ENCODE data around the gene SETBP1. TPM values are rescaled to one million over a fixed set of nuclear protein-coding genes. Genes with fewer than 3 reads are reported as not detected.

Gene SETBP1
- total and polyA plus RNA-seq, 2 of the 13 experiments (the other 11 are each of a cell fraction or from before 2014, with no cell fraction given), result 0.18 to 0.65 TPM

GRCh38 chr18:44936485-44936884 is 255.8 kb downstream of the SETBP1 start:
- Histone ChIP-seq H3K4me2 (ENCODE audit: low read depth, low read length) (no peak overlapping the region), H4K20me1 (ENCODE audit: insufficient read depth, low read length) (no peaks in the 10 kb centered on the region), H3K9me3 (ENCODE audit: low read length) (peaks cover 9% of the 10 kb centered on the region; the same call in 1 of the 2 replicates), H3K79me2 (ENCODE audit: insufficient read depth, low read length) (no peaks in the 10 kb centered on the region), H3K36me3 (replicated peaks in 1 of 2; ENCODE audit: control insufficient read depth in 1 of 2, insufficient read depth in 2 of 2, low read length in 2 of 2) (no peaks in the 10 kb centered on the region), H2AFZ (ENCODE audit: low read length) (no peak overlapping the region), H3K4me3 (replicated peaks in 1 of 3; ENCODE audit: insufficient read depth in 1 of 3, low read depth in 2 of 3, low read length in 3 of 3) (no peak overlapping the region), H3K4me1 (ENCODE audit: insufficient read depth, low read length) (no peaks in the 10 kb centered on the region), H3K9ac (ENCODE audit: insufficient read depth, low read depth, low read length) (no peak overlapping the region), H3K27ac (ENCODE audit: extremely low read length, insufficient read depth, low read length) (no peak overlapping the region), H3K27me3 (ENCODE audit: control insufficient read depth in 1 of 2, insufficient read depth in 2 of 2, low read length in 2 of 2) (no peaks in the 10 kb centered on the region)
- 40% methylated on average over 6 of the region's 6 CpGs for WGBS (ENCODE audit: low lambda C conversion rate)
- no TSS peak for BruUV-seq (replicated peaks)
- FAIRE-seq (no peak), ATAC-seq (no peak), DNase-seq (ENCODE audit: low spot score) (no peak)
- in situ Hi-C loops (cut with HindIII; ENCODE audit: extremely low pct_ligation_motif_present, low pct_unique_long_range_greater_than_20kb) (no loop called here), intact Hi-C loops (cut with micrococcal nuclease; ENCODE audit: unreplicated experiment) (no loop called here)
- ChIA-PET CTCF (ENCODE audit: low intra/inter-chr PET ratio, low total read pairs) (no interaction called here), POLR2A (no interaction called here)
- TF ChIP-seq KIAA2018 (CRISPR knock-in tag; IDR thresholded peaks at IDR 0.05; ENCODE audit: borderline replicate concordance) (no peak), NR2C2 (CRISPR knock-in tag; IDR thresholded peaks at IDR 0.05; ENCODE audit: borderline replicate concordance) (no peak), ELF4 (CRISPR knock-in tag; IDR thresholded peaks at IDR 0.05; ENCODE audit: borderline replicate concordance) (no peak), ZSCAN21 (CRISPR knock-in tag; IDR thresholded peaks at IDR 0.05; ENCODE audit: borderline replicate concordance) (no peak), ZNF329 (CRISPR knock-in tag; IDR thresholded peaks at IDR 0.05; ENCODE audit: low read depth) (no peak), PBX3 (CRISPR knock-in tag; IDR thresholded peaks at IDR 0.05; ENCODE audit: borderline replicate concordance) (no peak), FOXO1 (CRISPR knock-in tag; IDR thresholded peaks at IDR 0.05) (no peak)
